DOHH2 (cell line): ENCODE results near the gene BMAL2.

Experiments used
- CTCF ChIP-seq: fragments of 200-600 bp; sonication (generic); IDR thresholded peaks from one replicate; pipeline ENCODE4 v1.5.1; 2014; ENCODE audit warnings: antibody characterized with exemption, mild to moderate bottlenecking, low read depth, low read length; ENCODE audit not compliant: poor library complexity, severe bottlenecking
- EZH2phosphoT487 ChIP-seq: fragments of 200-600 bp; sonication (generic); IDR thresholded peaks from 2 replicates; pipeline ENCODE4 v1.6.1; 2017; ENCODE audit warnings: borderline replicate concordance, mild to moderate bottlenecking, antibody characterized with exemption, low read length, moderate library complexity, mixed read lengths

GRCh38 chr12:27319409-27319808 lies 13.2 kb upstream of the BMAL2 start:
- TF ChIP-seq CTCF = no peak
- no peak for TF ChIP-seq EZH2phosphoT487
